SK-N-SH (cell line): ENCODE results near the gene ATP8B3. TPM values are rescaled to one million over a fixed set of nuclear protein-coding genes. Genes with fewer than 3 reads are reported as not detected.
A peak's percentile ranks its signal among the peaks of the same experiment; 100 is the strongest.

Source experiments
- CTCF ChIA-PET: fragments of 300-600, 350-600 bp; formaldehyde crosslinking; extraction: SDS; loops from one replicate; lab custom pipeline; 2021; lab: Yijun Ruan, JAX
- POLR2A ChIA-PET: fragments of 350-600 bp; sonication (Branson Sonifier 250); formaldehyde crosslinking; extraction: SDS; loops from one replicate; lab custom pipeline; 2020; ENCODE audit warnings: antibody characterized with exemption, inconsistent platforms; lab: Yijun Ruan, JAX
- DNase-seq: peaks from one replicate; pipeline ENCODE4 v3.0.0; 2012
- H2AFZ ChIP-seq: fragments of 200-600 bp; sonication (generic); 2 replicates; pipeline ENCODE4 v1.8.1; 2016; ENCODE audit warnings: antibody characterized with exemption, mild to moderate bottlenecking, low read depth
- H3F3A ChIP-seq: fragments of 200-600 bp; sonication (generic); replicated peaks from 2 replicates; pipeline ENCODE3; 2016; ENCODE audit warnings: antibody characterized with exemption, mild to moderate bottlenecking; ENCODE audit not compliant: insufficient read depth
- H3K27ac ChIP-seq, 2 experiments: fragments of 200-500 bp in 1 of 2; fragments of 200-600 bp in 1 of 2; sonication (Bioruptor generic) in 1 of 2; sonication (generic), shearing (Covaris generic) in 1 of 2; 2 replicates each; pipeline versions ENCODE4 v1.5.1 to v1.6.1; 2014 to 2016; ENCODE audit warnings: low read depth in 2 of 2, inconsistent platforms in 1 of 2, low read length in 1 of 2, mild to moderate bottlenecking in 1 of 2, mixed read lengths in 1 of 2
- H3K27me3 ChIP-seq: fragments of 200-600 bp; sonication (generic), shearing (Covaris generic); 2 replicates; pipeline ENCODE4 v1.6.1; 2016; ENCODE audit warnings: mixed run types; ENCODE audit not compliant: insufficient read depth
- H3K36me3 ChIP-seq, 2 experiments: fragments of 200-500 bp in 1 of 2; fragments of 200-600 bp in 1 of 2; sonication (Bioruptor generic) in 1 of 2; sonication (generic) in 1 of 2; replicated peaks in 1 of 2; 2 replicates each; pipeline versions ENCODE3 to v1.5.1; 2014 to 2016; ENCODE audit warnings: low read length in 1 of 2, mild to moderate bottlenecking in 1 of 2; ENCODE audit not compliant: insufficient read depth in 2 of 2, control insufficient read depth in 1 of 2
- H3K4me1 ChIP-seq, 2 experiments: fragments of 200-500 bp in 1 of 2; fragments of 200-600 bp in 1 of 2; sonication (Bioruptor generic) in 1 of 2; sonication (generic), shearing (Covaris generic) in 1 of 2; 2 replicates each; pipeline versions ENCODE4 v1.5.1 to v1.6.1; 2014 to 2016; ENCODE audit warnings: low read depth in 1 of 2, low read length in 1 of 2, mixed run types in 1 of 2; ENCODE audit not compliant: insufficient read depth in 2 of 2, control insufficient read depth in 1 of 2
- H3K4me2 ChIP-seq: fragments of 200-600 bp; sonication (generic), shearing (Covaris generic); 2 replicates; pipeline ENCODE4 v1.6.1; 2017; ENCODE audit warnings: mixed run types
- H3K4me3 ChIP-seq, 2 experiments: fragments of 200-500 bp in 1 of 2; fragments of 200-600 bp in 1 of 2; sonication (Bioruptor generic) in 1 of 2; sonication (generic), shearing (Covaris generic) in 1 of 2; 2 replicates each; pipeline versions ENCODE4 v1.5.1 to v1.8.1; 2014 to 2016; ENCODE audit warnings: low read depth in 2 of 2, inconsistent platforms in 1 of 2, low read length in 1 of 2, mild to moderate bottlenecking in 1 of 2, mixed read lengths in 1 of 2, moderate library complexity in 1 of 2
- H3K79me2 ChIP-seq: fragments of 200-600 bp; sonication (generic); 2 replicates; pipeline ENCODE4 v1.8.1; 2017; ENCODE audit warnings: mild to moderate bottlenecking; ENCODE audit not compliant: insufficient read depth
- H3K9ac ChIP-seq: fragments of 200-600 bp; sonication (generic); 2 replicates; pipeline ENCODE4 v1.6.1; 2017; ENCODE audit warnings: mixed run types
- H3K9me2 ChIP-seq: fragments of 200-600 bp; sonication (generic); 2 replicates; pipeline ENCODE4 v1.6.1; 2017; ENCODE audit warnings: mixed run types
- H3K9me3 ChIP-seq: fragments of 200-600 bp; sonication (generic); 2 replicates; pipeline ENCODE4 v1.6.1; 2017; ENCODE audit warnings: mixed run types, mild to moderate bottlenecking, moderate library complexity
- H4K20me1 ChIP-seq: fragments of 200-600 bp; sonication (generic); 2 replicates; pipeline ENCODE4 v1.6.1; 2017; ENCODE audit warnings: mild to moderate bottlenecking, mixed run types; ENCODE audit not compliant: insufficient read depth
- ELF1 ChIP-seq: IDR thresholded peaks from 2 replicates; pipeline ENCODE4 v1.4.0; 2012
- FOXM1 ChIP-seq: IDR thresholded peaks from 2 replicates; pipeline ENCODE4 v1.4.0; 2012; ENCODE audit warnings: low read depth, mild to moderate bottlenecking
- GABPA ChIP-seq: IDR thresholded peaks from 2 replicates; pipeline ENCODE4 v1.4.0; 2012; ENCODE audit warnings: low read depth, mild to moderate bottlenecking
- JUND ChIP-seq: IDR thresholded peaks from 2 replicates; pipeline ENCODE4 v1.4.0; 2012
- SMC3 ChIP-seq: IDR thresholded peaks from 2 replicates; pipeline ENCODE4 v1.6.1; 2012; ENCODE audit warnings: low read depth, low read length, improper control_type of control experiment
- TCF12 ChIP-seq: IDR thresholded peaks from 2 replicates; pipeline ENCODE4 v1.4.0; 2012
- TEAD4 ChIP-seq: IDR thresholded peaks from 2 replicates; pipeline ENCODE4 v1.4.0; 2012; ENCODE audit warnings: mild to moderate bottlenecking, borderline replicate concordance; ENCODE audit not compliant: insufficient read depth
- WGBS: methylation state at CpG from one replicate; pipeline ENCODE4 v1.1.6; 2017; ENCODE audit warnings: low lambda C conversion rate; 5-methylcytosine and 5-hydroxymethylcytosine counted together
- polyA plus RNA-seq, 3 experiments: library from polyadenylated mRNA; depleted of rRNA; stranded (reverse); fragments of >200 nt; gene quantifications; 2 replicates each; pipeline ENCODE4 v1.2.3, GENCODE V29; 2012
- TF ChIP-seq, protein P1 (sequence below): IDR thresholded peaks from 2 replicates; pipeline ENCODE4 v1.4.0; 2012; ENCODE audit warnings: low read depth
- TF ChIP-seq, protein P2 (sequence below): fragments of 200-600 bp; sonication (generic); IDR thresholded peaks from 2 replicates; pipeline ENCODE4 v1.6.1; 2017; ENCODE audit warnings: antibody characterized with exemption, mild to moderate bottlenecking, moderate library complexity
- TF ChIP-seq, protein P3 (sequence below): fragments of 150-350 bp; IDR thresholded peaks from 2 replicates; pipeline ENCODE4 v1.6.1; 2016; ENCODE audit warnings: mild to moderate bottlenecking, low read depth, low read length
- TF ChIP-seq, protein P4 (sequence below): fragments of 150-350 bp; IDR thresholded peaks from 2 replicates; pipeline ENCODE4 v1.6.1; 2017; ENCODE audit warnings: antibody characterized with exemption, low read length, low read depth, borderline replicate concordance

ATP8B3 gene
- polyA plus RNA-seq, 1 of the 3 experiments (the other 2 are of a cell fraction): 8.0 TPM

DNA sequence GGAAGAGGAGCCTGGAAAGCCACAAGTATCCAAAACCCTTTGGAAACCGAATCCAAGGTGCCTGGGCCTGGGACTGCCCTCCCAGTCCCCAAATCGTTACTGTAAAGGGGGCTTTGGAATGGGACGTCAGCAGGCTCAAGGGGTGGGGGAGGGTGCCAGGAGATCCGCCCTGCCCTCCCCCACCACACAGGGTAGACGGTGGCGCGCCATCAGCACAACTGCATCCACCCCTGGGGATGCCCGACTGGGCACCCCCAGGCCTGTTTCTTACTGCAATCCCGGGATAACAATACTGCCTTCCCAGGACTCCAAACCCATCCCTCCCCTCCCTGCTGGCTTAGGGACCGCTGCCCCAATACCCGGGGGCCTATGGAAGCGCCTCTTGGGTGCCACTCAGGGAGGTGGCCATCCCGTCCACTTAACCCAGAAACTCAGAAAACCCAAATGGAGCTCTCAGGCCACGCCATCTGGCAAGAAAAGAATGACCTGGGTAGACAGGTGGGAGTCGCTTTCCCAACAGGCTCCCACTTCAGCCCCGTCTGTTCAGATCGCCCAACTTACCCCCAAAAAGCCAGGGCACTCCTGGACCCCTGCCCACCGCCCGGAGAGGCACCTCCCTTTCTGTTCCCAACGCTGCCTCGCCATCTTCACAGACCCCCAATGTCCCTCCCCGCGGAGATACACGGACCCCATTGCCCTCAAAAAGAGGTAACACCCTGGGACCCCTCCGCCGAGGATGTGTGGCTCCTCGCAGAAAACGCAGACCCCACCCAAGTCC lies 48.9 kb upstream of the ATP8B3 start:
- peaks cover 65% of the 10 kb centered on the region for H4K20me1 ChIP-seq
- no peak for DNase-seq
- ChIA-PET CTCF (interaction anchor here (0.9 to 2.0 kb wide), 3 partner anchors 12 to 35 kb away, joined by 3 to 8 read pairs (median 3); partner anchors contain the start of gene REXO1), POLR2A (no interaction called here)
- H3K27me3 ChIP-seq: no peaks in the 10 kb centered on the region
- no peaks in the 10 kb centered on the region for H3K36me3 ChIP-seq
- H3K9me2 ChIP-seq: no peaks in the 10 kb centered on the region
- TF ChIP-seq TEAD4 (no peak), SMC3 (no peak), JUND (no peak), FOXM1 (no peak), TCF12 (no peak), GABPA (no peak), ELF1 (no peak)
- TF ChIP-seq, protein P1, sequence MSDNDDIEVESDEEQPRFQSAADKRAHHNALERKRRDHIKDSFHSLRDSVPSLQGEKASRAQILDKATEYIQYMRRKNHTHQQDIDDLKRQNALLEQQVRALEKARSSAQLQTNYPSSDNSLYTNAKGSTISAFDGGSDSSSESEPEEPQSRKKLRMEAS: no peak
- TF ChIP-seq, protein P2, sequence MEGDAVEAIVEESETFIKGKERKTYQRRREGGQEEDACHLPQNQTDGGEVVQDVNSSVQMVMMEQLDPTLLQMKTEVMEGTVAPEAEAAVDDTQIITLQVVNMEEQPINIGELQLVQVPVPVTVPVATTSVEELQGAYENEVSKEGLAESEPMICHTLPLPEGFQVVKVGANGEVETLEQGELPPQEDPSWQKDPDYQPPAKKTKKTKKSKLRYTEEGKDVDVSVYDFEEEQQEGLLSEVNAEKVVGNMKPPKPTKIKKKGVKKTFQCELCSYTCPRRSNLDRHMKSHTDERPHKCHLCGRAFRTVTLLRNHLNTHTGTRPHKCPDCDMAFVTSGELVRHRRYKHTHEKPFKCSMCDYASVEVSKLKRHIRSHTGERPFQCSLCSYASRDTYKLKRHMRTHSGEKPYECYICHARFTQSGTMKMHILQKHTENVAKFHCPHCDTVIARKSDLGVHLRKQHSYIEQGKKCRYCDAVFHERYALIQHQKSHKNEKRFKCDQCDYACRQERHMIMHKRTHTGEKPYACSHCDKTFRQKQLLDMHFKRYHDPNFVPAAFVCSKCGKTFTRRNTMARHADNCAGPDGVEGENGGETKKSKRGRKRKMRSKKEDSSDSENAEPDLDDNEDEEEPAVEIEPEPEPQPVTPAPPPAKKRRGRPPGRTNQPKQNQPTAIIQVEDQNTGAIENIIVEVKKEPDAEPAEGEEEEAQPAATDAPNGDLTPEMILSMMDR: no peak
- TF ChIP-seq, protein P3, sequence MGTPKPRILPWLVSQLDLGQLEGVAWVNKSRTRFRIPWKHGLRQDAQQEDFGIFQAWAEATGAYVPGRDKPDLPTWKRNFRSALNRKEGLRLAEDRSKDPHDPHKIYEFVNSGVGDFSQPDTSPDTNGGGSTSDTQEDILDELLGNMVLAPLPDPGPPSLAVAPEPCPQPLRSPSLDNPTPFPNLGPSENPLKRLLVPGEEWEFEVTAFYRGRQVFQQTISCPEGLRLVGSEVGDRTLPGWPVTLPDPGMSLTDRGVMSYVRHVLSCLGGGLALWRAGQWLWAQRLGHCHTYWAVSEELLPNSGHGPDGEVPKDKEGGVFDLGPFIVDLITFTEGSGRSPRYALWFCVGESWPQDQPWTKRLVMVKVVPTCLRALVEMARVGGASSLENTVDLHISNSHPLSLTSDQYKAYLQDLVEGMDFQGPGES: no peak
- TF ChIP-seq, protein P4, sequence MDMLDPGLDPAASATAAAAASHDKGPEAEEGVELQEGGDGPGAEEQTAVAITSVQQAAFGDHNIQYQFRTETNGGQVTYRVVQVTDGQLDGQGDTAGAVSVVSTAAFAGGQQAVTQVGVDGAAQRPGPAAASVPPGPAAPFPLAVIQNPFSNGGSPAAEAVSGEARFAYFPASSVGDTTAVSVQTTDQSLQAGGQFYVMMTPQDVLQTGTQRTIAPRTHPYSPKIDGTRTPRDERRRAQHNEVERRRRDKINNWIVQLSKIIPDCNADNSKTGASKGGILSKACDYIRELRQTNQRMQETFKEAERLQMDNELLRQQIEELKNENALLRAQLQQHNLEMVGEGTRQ: no peak
- no peaks in the 10 kb centered on the region for H3K9me3 ChIP-seq
- peak overlapping the region; percentile 98 for H3K4me2 ChIP-seq
- peaks cover 30 to 57% of the 10 kb centered on the region in 2 experiments; a peak in 3 of 4 replicates for H3K4me1 ChIP-seq
- H3K4me3 ChIP-seq: peak overlapping the region; percentile 81 to 90
- H3K9ac ChIP-seq: peak overlapping the region; percentile 87
- peaks cover 5% of the 10 kb centered on the region for H3F3A ChIP-seq
- H2AFZ ChIP-seq: no peak overlapping the region
- peaks cover 82% of the 10 kb centered on the region for H3K79me2 ChIP-seq
- 75% methylated on average over 14 of the region's 28 CpGs for whole genome bisulfite sequencing
- peak overlapping the region in 1 of 2 experiments; percentile 32; a peak in 2 of 4 replicates for H3K27ac ChIP-seq
